Right lobe of liver (tissue), 6 donors: ENCODE results near the gene RHOT2. TPM values are rescaled to one million over a fixed set of nuclear protein-coding genes. Genes with fewer than 3 reads are reported as not detected.

Experiments
- ATAC-seq, 4 donors: fragments of 200-7000 bp; cut with Tn5 transposase; one replicate each; pipeline ENCODE4 v1.9.1; 2020; ENCODE audit warnings: mild to moderate bottlenecking in 4 of 4, moderate library complexity in 4 of 4
- DNase-seq, 3 donors: peaks; one replicate each; pipeline ENCODE4 v3.0.0-alpha.2; 2020
- H3K27ac ChIP-seq, 3 donors: fragments of 200-600 bp; one replicate each; pipeline ENCODE4 v1.8.0; 2022
- H3K27me3 ChIP-seq, 2 donors: fragments of 200-600 bp; one replicate each; pipeline ENCODE4 v1.8.0; 2022
- H3K36me3 ChIP-seq, 4 donors: fragments of 200-600 bp; sonication (generic) in 1 of 4; one replicate each; pipeline versions ENCODE4 v1.5.1 to v1.8.0; 2017 to 2022; ENCODE audit warnings: control low read depth in 1 of 4
- H3K4me1 ChIP-seq, 4 donors: fragments of 200-600 bp; sonication (generic) in 1 of 4; one replicate each; pipeline versions ENCODE4 v1.5.1 to v1.8.0; 2017 to 2022; ENCODE audit warnings: control low read depth in 1 of 4
- H3K4me3 ChIP-seq, 3 donors: fragments of 200-600 bp; one replicate each; pipeline ENCODE4 v1.8.0; 2022
- H3K9me3 ChIP-seq, 4 donors: fragments of 200-600 bp; sonication (generic) in 1 of 4; one replicate each; pipeline versions ENCODE4 v1.5.1 to v1.8.0; 2017 to 2022; ENCODE audit warnings: control low read depth in 1 of 4
- CTCF ChIP-seq, 4 donors: fragments of 200-600 bp in 3 of 4; fragments of 450-650 bp in 1 of 4; IDR thresholded peaks; one replicate each; pipeline versions ENCODE4 v1.5.1 to v1.8.0; 2016 to 2022; ENCODE audit warnings: antibody characterized with exemption in 4 of 4, mild to moderate bottlenecking in 2 of 4
- POLR2A ChIP-seq: fragments of 450-650 bp; IDR thresholded peaks from one replicate; pipeline ENCODE4 v1.6.1; 2017; ENCODE audit warnings: antibody characterized with exemption, mild to moderate bottlenecking
- WGBS: methylation state at CpG from one replicate; pipeline ENCODE4 v1.1.6; 2018; ENCODE audit warnings: low coverage, low lambda C conversion rate; ENCODE audit not compliant: insufficient coverage; ENCODE audit errors: missing lambda C conversion rate; 5-methylcytosine and 5-hydroxymethylcytosine counted together
- intact Hi-C, 2 donors: fragments of 100-400 bp; cut with DNase I; formaldehyde crosslinking; loops; one replicate each; pipeline versions ENCODE4 v1.11.2 to v1.14.1; 2022
- total RNA-seq, 6 experiments: library from RNA; depleted of rRNA in 2 of 6; stranded (reverse); fragments of >200 nt in 2 of 6; fragmentation: NEBNext Ultra II Directional in 3 of 6; extraction: Animal tissue kit (Norgen Biotek cat#: 25700) in 3 of 6; gene quantifications; one replicate each; pipeline versions ENCODE4 v1.1.0 to v1.2.4, GENCODE V29; 2016 to 2023
- donor health status: DM: no; HTN: yes; CAD: no.
- donor health status: DM: no; HTN: no; CAD: no.
- donor health status: DM: no; HTN: no; CAD: no.
- donor health status: DM: no; HTN: yes; CAD: no.
- donor health status: DM: no; HTN: yes; CAD: no.

Gene RHOT2
- total RNA-seq, 6 experiments from 2014 or later = 28.5 to 44.8 (median 40.3) TPM

- intact Hi-C loops = no loop called here
- 0% methylated on average over 1 of the region's 64 CpGs for WGBS
- Histone ChIP-seq H3K4me3 (no peak overlapping the region), H3K4me1 (peaks cover 0 to 9% (median 5%) of the 10 kb centered on the region in 4 donors), H3K27me3 (peaks cover 0 to 15% of the 10 kb centered on the region in 2 donors), H3K9me3 (no peaks in the 10 kb centered on the region), H3K36me3 (no peaks in the 10 kb centered on the region), H3K27ac (no peak overlapping the region)
- DNase-seq (no peak), ATAC-seq (no peak)
- TF ChIP-seq POLR2A (no peak), CTCF (IDR thresholded peaks at IDR 0.05) (no peak)
Observed at GRCh38 chr16:694187-694862, 26.4 kb downstream of the RHOT2 start.

- Histone ChIP-seq H3K4me1 (peaks cover 0 to 5% (median 2%) of the 10 kb centered on the region in 4 donors), H3K4me3 (no peak overlapping the region), H3K27ac (no peak overlapping the region), H3K27me3 (peaks cover 0 to 19% of the 10 kb centered on the region in 2 donors), H3K9me3 (no peaks in the 10 kb centered on the region), H3K36me3 (no peaks in the 10 kb centered on the region)
- ATAC-seq (no peak), DNase-seq (no peak)
- TF ChIP-seq CTCF (IDR thresholded peaks at IDR 0.05) (no peak), POLR2A (no peak)
- intact Hi-C loops = no loop called here
- WGBS = 0% methylated on average over 1 of the region's 37 CpGs
Observed at GRCh38 chr16:694863-695354, 27.0 kb downstream of the RHOT2 start.

GRCh38 chr16:695355-696089 lies 27.6 kb downstream of the RHOT2 start:
- 0% methylated on average over 2 of the region's 71 CpGs for WGBS
- peak in 1 of 3 donors; percentile 33 for DNase-seq

More at GRCh38 chr16:695355-696089, 27.6 kb downstream of the RHOT2 start:
- Histone ChIP-seq H3K27ac (no peak overlapping the region), H3K4me3 (no peak overlapping the region), H3K9me3 (no peaks in the 10 kb centered on the region), H3K27me3 (peaks cover 0 to 25% of the 10 kb centered on the region in 2 donors), H3K4me1 (peaks cover 0 to 4% (median 1%) of the 10 kb centered on the region in 4 donors), H3K36me3 (no peaks in the 10 kb centered on the region)
- TF ChIP-seq CTCF (IDR thresholded peaks at IDR 0.05) (no peak), POLR2A (no peak)
- peak in 3 of 4 donors; percentile 8 to 47 (median 40) for ATAC-seq
- intact Hi-C loops = no loop called here
